Measurements from ENCODE around the gene CLK4.

Gene CLK4

DNA sequence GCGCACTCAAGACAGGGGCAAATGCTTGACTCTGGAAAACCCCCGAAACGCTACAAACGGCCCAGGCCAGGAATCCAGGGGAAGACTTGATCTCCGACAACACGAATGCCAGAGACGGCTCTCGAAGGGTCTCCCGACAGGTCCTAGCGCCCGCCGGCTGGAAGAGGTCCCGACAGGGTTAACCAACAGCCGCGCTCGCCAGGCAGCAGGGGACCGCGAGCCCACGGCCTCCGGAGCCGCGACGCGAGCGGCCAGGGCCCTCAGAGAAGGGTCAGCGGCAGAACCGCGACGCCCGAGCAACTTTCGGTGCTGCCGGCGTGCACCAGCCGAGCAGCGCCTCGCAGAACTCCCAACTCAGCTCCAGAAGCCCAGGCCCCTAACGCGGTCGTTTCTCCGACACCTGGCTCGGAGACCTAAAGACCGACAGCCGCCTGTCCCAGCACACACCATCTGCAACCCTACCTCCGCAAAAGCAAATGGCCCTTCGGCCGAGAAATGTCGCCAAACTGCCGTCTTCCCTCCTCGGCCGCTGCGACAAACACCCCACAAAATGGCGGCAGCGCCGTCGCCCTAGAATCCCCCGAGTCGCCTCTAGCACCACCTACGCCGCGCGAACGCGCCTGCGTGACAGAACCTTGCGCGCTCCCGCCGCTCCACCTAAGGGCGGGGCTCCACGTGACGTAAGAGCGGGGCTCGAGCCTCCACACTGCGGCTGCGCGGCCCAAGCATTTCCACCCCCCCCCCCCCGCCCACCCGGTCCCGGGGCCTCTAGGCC is at the start of gene CLK4:
Gene CLK4 (minus strand): TSS at position 567 of the 775 bp plus-strand sequence. CDS start 3,634 bp downstream, outside the sequence.
- DNase-seq (ENCODE audit: low read depth in 2 of 3, low spot score in 1 of 3): peak; percentile 93 to 96 (median 93)

DNA sequence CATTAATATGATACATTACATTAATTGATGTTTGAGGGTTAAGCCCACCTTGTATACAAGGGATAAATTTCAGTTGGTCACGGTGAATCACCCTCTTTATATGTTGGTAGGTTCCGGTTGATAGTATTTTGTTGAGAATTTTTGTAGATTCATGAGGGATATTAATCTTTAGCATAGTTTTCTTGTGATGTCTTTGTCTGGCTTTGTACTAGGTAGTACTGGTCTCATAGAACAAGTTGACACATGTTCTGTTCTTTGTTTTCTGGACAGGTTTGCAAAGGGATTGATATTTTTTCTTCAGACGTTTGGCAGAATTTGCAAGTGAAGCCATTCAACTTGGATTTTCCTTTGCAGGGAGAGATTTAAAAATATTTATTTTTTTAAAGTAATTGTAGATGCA is 49.1 kb upstream of the CLK4 start:
- DNase-seq (ENCODE audit: low read depth in 2 of 3, low spot score in 1 of 3): no peak

DNA sequence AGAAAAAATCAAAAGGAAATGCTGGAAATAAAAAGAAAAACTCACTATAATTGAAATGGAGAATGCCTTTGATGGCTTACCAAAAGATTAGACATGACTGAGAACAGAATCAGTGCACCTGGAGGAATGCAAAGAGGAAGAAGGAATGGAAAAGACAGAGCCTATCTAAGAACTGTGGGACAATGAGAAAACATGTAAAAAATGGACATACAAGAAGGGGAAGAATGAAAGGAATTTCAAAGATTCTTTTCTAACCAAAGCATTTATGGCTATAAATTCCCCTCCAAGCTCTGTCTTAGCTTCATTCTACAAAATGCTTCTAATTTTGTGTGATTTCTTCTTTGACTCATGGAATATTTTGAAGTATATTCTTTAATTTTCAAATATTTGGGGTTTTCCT is 47.5 kb upstream of the CLK4 start:
- DNase-seq (ENCODE audit: low read depth in 2 of 3, low spot score in 1 of 3): no peak

DNA sequence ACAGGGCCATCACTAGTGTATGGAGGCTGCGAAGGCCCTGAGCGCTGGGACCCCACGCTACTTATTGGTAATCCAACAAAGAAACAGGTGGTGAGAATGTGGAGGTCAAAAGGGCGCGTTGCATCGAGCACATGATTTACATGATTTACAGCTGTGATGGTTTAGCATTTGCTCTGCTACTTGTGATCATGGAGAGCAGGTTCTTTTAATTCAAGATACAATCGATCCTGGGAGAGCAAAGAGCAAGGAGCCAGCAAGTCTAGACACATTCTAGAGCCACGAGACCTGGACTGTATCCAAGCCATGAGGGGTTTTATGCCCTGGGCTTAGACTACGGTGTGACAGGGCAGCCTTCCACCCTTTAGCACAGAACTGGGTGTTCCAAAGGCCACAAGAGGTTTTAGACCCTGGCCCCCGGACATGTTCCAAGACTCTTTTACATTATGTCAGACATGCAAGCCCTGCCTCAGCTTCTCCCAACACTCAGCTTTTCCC is 47.0 kb upstream of the CLK4 start:
- no peak for DNase-seq (ENCODE audit: low read depth in 2 of 3, low spot score in 1 of 3)

DNA sequence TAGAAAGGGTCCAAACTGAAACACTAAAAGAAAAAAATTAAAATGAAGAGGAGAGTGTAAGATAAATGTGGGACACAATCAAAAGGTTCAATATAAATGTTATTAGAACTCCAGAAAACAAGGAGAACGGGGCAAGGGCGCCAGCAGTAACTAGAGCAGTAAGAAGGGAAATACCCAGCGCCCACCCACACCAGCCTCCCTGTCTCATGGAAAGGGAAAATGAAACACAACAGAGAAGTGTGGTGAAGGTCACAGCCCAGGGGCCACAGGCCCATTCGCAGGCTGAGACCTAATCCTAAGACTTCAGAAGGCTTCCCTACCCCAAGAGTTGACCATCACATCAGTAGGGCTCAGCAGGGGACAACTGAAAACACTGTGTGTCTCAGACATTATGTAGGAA is 45.8 kb upstream of the CLK4 start:
- peak in 1 of 3 donors; percentile 1 for DNase-seq (ENCODE audit: low read depth in 2 of 3, low spot score in 1 of 3)

DNA sequence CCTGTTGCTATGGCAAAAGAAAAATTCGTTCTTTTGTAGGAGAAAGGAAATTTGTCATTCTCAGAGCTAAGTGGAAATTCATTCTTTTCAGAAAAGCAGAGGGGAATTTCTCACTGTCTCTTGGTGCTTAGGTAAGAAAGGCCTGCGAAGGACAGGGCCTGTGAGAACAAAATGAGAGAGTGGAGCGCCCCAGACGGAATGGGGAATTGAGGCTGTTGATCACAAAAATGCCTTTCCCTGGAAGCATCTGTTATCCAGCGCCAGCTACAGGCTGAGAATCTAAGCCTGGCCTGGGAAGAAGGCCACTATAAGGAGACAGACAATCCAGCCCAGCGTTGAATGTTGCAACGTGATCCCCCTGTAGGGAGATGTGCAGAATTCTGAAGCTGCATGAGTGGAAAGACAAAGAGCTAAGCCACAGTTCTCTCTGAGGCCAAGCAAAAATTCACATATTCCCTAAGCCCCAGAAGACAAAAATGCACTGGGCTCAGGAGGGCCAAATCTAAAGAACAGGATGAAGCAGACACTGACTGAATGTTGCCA is 44.8 kb upstream of the CLK4 start:
- no peak for DNase-seq (ENCODE audit: low read depth in 2 of 3, low spot score in 1 of 3)

DNA sequence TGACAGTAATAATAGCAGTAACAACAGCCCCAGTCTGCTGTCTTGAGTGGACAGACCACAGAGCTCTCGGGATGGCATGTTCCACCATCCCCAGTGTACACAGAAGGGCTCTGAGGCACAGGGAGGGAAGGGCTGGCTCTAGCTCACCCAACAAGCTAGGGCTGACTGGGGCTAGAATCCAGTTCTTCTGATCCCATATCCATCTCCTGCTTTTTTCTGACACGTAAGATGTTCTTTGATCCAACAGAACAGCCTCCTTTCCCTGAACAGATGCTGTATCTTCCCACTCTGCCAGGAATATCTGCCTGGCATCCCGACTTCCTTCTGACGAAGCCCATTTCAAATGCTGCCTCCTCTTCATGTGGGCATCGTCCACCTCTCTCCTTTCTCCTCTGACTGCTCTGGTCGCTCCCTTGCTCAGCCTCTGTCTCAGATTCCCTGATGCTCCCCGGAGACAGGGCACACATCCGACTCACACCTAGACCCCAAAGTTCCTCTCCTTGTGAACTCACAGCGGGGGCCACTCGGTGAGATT is 43.6 kb upstream of the CLK4 start:
- DNase-seq (ENCODE audit: low read depth in 2 of 3, low spot score in 1 of 3): no peak

DNA sequence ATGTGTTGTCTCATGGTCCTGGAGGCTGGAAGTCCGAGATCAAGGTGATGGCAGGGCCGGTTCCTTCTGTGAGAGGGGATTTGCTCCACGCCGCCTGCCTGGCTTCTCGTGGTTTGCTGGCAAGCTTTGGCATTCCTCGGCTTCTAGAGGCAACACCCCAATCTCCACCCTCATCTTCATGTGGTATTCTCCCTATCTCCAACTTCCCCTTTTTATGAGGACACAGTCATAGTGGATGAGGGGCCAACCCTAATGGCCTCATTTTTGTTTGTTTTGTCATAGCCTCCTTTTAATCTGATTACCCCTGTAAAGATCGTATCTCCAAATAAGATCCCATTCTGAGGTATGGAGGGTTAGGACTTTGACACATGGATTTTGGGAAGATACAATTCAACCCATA is 41.7 kb upstream of the CLK4 start:
- DNase-seq (ENCODE audit: low read depth in 2 of 3, low spot score in 1 of 3): no peak

DNA sequence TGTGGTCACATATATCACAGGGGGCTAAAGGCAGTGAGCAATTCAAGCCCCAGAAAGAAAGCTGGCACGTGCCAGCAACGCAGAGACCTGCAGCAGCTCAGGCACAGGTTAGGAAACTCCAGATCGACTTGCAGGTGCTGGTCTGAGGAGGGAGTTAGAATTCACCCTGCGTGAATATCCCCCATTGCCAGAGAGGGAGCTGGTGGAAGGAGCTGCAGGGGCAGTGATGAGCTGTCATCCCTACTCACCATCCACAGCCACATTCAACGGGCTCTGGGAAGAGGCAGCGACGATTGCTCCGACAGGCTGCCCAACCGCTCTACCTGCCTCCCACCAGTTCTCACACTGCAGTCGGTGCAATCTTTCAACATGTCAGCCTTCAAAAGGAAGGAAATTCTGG is 40.8 kb upstream of the CLK4 start:
- DNase-seq (ENCODE audit: low read depth in 2 of 3, low spot score in 1 of 3): no peak

DNA sequence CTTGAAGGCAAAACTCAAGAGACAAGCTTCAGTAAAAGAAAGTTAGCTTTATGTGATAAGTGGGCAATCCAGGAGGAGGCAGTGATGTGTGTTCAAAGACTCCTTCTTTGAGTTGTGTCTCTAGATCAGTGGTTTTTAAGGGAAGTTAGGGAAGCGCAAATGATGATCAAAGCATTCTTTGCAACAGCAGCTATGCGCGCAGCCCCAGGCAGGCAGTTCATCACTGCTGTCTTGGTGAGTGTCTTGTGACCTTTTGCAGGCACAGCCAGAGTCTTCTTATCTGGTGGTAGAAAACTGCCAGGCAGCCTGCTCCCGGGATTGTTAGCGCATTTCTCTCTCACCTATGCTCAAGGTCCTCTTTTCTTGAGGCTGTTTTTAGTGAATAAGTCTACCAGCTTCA is 40.3 kb upstream of the CLK4 start:
- DNase-seq (ENCODE audit: low read depth in 2 of 3, low spot score in 1 of 3): no peak

DNA sequence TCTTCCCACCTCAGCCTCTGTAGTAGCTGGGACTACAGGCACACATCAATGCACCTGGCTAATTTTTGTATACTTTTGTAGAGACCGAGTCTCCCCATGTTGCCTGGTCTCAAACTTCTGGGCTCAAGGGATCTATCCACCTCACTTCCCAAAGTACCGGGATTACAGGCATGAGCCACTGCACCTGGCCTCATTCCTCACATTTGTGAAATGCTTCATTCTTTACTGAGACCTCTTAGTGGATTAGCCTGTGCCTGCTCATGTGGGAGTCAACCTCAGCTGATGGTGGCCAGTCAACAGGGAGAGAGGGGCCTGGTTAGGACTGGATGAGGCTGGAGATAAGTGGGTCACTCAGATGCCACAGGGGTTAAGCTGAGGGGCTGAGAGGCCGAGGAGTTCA is 37.3 kb upstream of the CLK4 start:
- no peak for DNase-seq (ENCODE audit: low read depth in 2 of 3, low spot score in 1 of 3)

DNA sequence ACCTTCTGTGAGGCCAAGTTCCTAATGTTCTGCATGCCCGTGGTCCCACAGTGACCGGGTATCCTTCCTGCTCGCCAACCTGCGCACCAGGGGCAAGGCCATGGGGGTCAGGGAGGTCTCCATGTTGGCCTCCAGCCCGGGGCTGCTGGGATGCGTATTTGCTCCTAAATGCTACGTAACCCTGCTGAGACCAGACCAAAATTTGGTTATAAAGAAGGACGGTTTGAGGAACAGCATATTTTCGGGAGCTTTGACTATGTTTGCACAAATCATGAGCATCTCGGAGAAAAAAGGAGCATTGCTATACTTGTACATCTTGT is 35.7 kb upstream of the CLK4 start:
- DNase-seq (ENCODE audit: low read depth in 2 of 3, low spot score in 1 of 3): no peak

DNA sequence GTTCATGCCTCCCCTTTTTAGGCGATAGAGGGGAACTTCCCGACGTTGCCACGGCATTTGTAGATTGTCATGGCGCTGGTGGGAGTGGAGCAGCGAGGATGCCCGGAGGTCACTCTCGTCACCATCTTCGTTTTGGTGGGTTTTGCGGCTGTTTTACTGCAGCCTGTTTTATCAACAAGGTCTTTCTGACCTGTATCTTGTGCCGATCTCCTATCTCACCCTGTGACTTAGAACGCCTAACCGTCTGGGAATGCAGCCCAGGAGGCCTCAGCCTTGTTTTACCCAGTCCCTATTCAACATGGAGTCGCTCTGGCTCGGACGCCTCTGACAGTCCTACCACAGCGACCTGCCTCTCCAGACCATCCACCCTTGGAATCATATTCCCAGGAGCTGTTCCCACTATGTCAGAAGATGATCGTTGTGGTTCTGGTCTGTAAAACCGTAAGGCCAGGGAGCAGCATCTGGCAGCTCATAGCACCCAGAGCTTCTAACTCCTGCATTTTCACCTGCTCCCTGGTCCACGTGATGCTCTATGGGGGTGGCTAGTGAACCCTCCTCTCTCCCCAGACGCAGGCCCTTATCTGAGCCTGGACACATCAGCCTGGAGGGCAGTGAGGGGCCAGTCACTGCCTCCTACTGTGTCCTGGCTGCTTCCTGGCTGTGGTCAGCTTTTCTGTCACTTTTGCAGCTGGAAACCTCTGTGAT is 35.1 kb upstream of the CLK4 start:
- DNase-seq (ENCODE audit: low read depth in 2 of 3, low spot score in 1 of 3): no peak

DNA sequence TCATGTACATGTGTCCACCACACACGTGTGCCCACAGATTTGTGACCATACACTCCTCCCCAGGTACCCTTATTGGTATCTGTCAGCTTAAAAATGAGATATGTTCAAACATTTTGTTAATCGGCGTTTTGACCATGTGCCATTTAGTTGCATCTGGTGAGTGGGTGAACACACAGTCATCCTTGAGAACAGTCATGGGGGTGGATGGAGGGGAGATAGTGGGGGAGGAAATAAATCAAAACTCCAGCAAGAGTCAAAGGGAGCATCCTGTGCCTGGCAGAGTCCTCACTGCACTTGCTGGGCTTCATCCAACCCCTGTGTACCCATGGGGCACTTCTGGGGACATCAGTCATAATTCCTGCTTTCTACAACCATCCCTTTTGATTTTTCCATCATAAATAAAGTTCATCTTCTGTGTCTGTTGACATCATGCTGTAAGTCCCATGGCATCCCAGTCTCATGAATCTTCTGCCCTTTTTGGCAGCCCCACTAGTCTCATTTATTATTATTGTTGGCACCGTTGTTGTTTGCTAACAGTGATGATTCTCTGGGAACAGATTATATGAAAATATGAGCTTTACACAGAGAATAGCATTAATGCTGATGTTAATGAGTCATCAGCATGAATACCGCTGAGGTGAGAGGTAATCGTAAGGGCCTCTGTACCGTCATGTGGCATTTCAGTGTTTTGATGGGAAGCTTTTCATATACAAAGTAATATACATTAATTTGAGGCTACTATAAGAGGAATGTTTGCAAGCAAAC is 24.4 kb upstream of the CLK4 start:
- no peak for DNase-seq (ENCODE audit: low read depth in 2 of 3, low spot score in 1 of 3)

DNA sequence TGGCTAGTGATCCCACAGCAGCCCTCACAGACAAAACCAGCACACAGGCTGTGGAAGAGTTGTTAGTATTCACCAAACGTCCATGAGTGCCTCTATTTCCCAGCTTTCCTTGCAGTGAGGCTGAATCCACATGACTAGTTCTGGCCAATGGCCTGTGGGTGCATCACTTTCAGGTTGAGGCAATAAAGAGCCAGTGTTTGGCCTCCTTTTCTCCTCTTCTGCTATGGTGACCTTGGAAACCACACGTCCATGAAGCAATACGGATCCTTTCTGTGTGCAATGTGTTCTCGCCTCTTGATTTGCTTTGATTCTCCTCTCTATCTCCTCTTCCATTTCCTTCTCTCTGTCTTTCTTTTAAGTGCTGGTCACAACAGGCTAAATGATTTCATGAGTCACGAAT is 23.4 kb upstream of the CLK4 start:
- DNase-seq (ENCODE audit: low read depth in 2 of 3, low spot score in 1 of 3): no peak

DNA sequence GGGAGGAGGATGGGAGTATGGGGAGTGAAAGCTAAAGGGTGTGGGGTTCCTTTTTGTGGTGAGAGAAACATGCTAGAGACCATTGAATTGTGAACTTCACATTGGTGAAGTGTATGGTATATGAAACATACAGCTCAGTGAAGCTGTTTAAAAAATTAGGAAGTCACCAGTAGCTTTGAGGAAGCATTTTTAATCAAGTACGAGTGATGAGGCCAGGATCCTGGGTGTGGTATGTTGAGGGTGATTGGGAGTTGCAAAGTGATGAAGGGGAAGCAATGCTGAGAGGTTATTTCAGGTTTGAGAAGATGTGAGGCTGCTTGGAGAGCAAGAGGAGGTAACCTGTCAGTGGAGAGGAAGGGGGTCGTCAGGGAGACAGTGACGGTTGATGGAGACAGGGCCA is 22.7 kb upstream of the CLK4 start:
- DNase-seq (ENCODE audit: low read depth in 2 of 3, low spot score in 1 of 3): no peak

DNA sequence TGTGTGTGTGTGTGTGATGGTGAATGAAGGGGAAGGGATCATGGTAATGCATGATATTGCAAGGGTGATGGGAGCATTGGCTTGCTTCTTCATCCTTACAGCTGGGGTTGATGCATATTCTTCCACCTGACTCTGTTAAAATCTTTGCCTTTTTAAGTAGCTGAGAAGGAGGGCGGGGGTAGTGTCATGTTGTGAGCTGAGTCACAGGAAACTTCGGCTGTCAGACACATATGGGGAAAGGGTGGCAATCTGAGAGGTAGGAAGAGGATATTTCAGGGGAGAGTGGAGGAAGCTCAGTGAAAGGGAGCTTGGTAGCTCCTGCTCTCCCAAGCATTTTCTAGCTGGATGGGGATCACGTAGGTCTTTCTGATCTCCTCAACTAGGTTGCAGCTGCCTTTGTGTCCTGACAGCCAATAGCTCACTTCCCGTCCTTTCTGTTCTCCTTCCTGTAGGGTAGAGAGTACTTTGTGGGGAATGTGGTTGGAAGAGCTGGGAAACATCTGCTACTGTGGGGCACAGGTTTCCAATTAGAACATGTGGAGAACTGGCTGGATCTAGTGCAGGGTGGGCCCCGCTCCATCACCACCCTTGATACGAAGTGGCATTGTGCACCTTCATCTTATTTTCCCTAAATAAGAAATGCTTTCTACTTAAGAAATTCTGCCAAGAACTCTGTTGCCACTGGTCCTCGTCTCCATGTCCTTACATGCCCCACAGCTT is 18.1 kb upstream of the CLK4 start:
- no peak for DNase-seq (ENCODE audit: low read depth in 2 of 3, low spot score in 1 of 3)

DNA sequence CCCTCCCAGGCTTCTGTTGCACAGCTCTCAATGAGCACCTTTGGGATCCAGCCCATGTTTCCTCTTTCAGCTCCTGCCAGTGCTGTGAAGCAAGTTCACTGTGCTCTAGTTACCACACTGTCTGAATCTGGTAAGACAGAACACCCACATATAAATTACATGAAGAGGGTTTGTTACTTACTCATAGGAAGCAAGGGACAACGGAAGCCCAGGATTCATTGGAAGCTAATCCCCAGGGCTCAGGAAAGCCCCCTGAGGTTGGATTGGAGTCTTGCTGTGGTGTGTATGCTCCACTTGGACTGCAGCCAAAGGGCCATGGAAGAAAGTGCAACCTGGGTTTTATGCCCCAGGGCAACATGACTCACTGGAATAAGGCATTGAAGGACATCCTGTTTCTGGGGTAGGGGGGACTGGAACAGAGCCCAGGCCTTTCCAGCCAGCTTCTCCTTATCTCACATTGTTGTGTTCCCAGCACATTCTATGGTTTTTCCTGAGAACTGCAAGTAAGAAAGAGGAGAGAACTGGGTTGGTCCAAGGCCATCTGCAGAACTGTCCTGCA is 15.6 kb upstream of the CLK4 start:
- DNase-seq (ENCODE audit: low read depth in 2 of 3, low spot score in 1 of 3): no peak

DNA sequence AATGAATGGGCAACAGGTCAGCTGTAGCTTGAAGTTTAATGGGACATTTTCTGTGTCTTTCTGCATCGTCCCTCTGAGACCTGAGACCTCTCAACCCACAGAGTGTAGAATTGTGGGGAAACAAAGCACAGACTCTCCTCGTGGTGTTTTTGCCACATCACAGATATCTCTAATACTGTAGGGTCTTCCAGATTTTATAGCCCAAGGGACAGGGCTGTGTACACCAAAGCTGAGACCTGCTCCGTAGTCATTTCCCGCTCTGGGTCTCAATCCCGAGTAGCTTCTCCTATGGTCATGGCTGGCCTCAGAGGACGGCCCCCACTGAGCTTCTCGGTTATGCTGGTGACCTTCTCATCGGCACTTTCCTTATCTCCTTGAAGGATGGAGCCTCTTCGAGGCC is 14.9 kb upstream of the CLK4 start:
- DNase-seq (ENCODE audit: low read depth in 2 of 3, low spot score in 1 of 3): no peak

DNA sequence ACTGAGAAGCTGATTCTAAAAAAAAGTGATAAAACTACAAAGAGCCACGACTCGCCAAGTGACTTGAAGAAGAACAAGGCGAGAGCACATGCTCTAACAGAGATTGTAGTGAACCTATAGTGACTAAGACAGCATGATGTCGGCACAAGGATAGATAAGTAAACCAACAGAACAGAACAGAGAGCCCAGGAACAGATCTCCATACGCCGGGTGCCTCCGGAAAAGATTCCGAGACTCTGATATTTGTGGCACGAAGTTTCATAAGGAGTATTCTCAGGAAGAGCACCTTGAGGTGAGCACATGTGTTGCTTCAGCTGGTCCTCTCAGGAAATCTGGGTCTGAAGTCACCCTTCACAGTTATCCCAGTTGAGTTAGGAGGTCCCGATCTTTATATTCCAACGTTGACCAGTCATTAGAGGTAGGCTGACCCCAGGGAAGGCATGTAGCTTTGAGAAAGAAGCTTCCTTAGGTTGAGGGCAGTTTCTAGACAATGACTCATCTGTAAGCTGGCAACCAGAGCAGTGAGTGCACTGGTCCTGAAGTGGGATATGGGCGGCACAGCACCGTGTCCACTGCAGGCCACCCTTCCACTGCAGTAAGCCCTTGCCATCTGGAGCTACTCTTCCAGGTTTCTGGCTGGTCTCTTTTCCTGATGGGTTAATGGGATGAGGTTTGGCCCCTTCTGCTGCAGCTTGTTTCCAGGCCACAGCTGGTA is 13.6 kb upstream of the CLK4 start:
- no peak for DNase-seq (ENCODE audit: low read depth in 2 of 3, low spot score in 1 of 3)

All from stimulated activated CD4-positive, alpha-beta T cell treated with anti-CD3 and anti-CD28 coated beads, Interleukin-12 subunit alpha, Interleukin-12 subunit beta, amount 100 ng/mL, for 48 hours (primary cell).